Stimulated activated CD4-positive, alpha-beta T cell treated with anti-CD3 and anti-CD28 coated beads, Interleukin-12 subunit alpha, Interleukin-12 subunit beta, amount 100 ng/mL, for 4 hours (primary cell): ENCODE results near the gene RAB8B.
"Not testable (repeated sequence)": the region's sequence is repeated elsewhere in the genome, so short reads cannot be mapped to it uniquely, and the experiment has no call there.

Source experiments
- DNase-seq: peaks from one replicate; pipeline ENCODE4 v3.0.0-alpha.2; 2020

Gene RAB8B

GRCh38 chr15:63210151-63211091 lies 21.0 kb downstream of the RAB8B start:
- no peak for DNase-seq

- DNase-seq, result no peak
These were observed 21.7 kb downstream of the RAB8B start for GRCh38 chr15:63211092-63211490.

- DNase-seq, result no peak
These were observed 22.1 kb downstream of the RAB8B start for GRCh38 chr15:63211549-63211948.

GRCh38 chr15:63212050-63213004 lies 22.9 kb downstream of the RAB8B start:
- DNase-seq, result no peak

GRCh38 chr15:63218100-63218808 lies 28.8 kb downstream of the RAB8B start:
- no peak for DNase-seq

- DNase-seq, result no peak
These were observed 29.8 kb downstream of the RAB8B start for GRCh38 chr15:63219196-63219710.

GRCh38 chr15:63221346-63221745 lies 31.9 kb downstream of the RAB8B start:
- no peak for DNase-seq

GRCh38 chr15:63223463-63223862 lies 34.1 kb downstream of the RAB8B start:
- no peak for DNase-seq

- no peak for DNase-seq
These were observed 36.0 kb downstream of the RAB8B start for GRCh38 chr15:63225381-63225780.

- DNase-seq, result no peak
These were observed 36.9 kb downstream of the RAB8B start for GRCh38 chr15:63226155-63226883.

- no peak for DNase-seq
These were observed 37.6 kb downstream of the RAB8B start for GRCh38 chr15:63226966-63227401.

GRCh38 chr15:63227689-63228088 lies 38.3 kb downstream of the RAB8B start:
- DNase-seq, result no peak

GRCh38 chr15:63231206-63231605 lies 41.8 kb downstream of the RAB8B start:
- no peak for DNase-seq

GRCh38 chr15:63231706-63232105 lies 42.3 kb downstream of the RAB8B start:
- DNase-seq, result no peak

- no peak for DNase-seq
These were observed 43.0 kb downstream of the RAB8B start for GRCh38 chr15:63232405-63232804.

GRCh38 chr15:63232943-63233342 lies 43.5 kb downstream of the RAB8B start:
- no peak for DNase-seq

- DNase-seq, result no peak
These were observed 44.4 kb downstream of the RAB8B start for GRCh38 chr15:63233667-63234423.

- DNase-seq, result no peak
These were observed 45.1 kb downstream of the RAB8B start for GRCh38 chr15:63234451-63234870.

- DNase-seq, result no peak
These were observed 46.9 kb downstream of the RAB8B start for GRCh38 chr15:63236272-63236671.

- not testable (repeated sequence) for DNase-seq
These were observed 47.7 kb downstream of the RAB8B start for GRCh38 chr15:63237086-63237485.

- DNase-seq, result no peak
These were observed 48.8 kb downstream of the RAB8B start for GRCh38 chr15:63238171-63238570.
